RPMI8226 (cell line): Measurements from ENCODE around the gene FCGR3A.

Experiments used
- DNase-seq: peaks from one replicate; pipeline ENCODE4 v3.0.0-alpha.2; 2015

FCGR3A gene

GRCh38 chr1:161499099-161500039, 50.2 kb downstream of the FCGR3A start:
- peak; percentile 70 for DNase-seq

GRCh38 chr1:161498646-161499045, 51.0 kb downstream of the FCGR3A start:
- DNase-seq: no peak

GRCh38 chr1:161497961-161498360, 51.7 kb downstream of the FCGR3A start:
- no peak for DNase-seq

- DNase-seq: no peak
Observed at GRCh38 chr1:161495490-161495889, 54.1 kb downstream of the FCGR3A start.

GRCh38 chr1:161494091-161494735, 55.4 kb downstream of the FCGR3A start:
- DNase-seq: no peak

- no peak for DNase-seq
Observed at GRCh38 chr1:161492827-161493226, 56.8 kb downstream of the FCGR3A start.
